Skin of body (tissue), 2 donors: ENCODE results near the gene SERPINB7. TPM values are rescaled to one million over a fixed set of nuclear protein-coding genes. Genes with fewer than 3 reads are reported as not detected.

Experiments
- DNase-seq: peaks from one replicate; lab custom pipeline; 2025; lab: John Stamatoyannopoulos, UW
- total RNA-seq: library from RNA; depleted of rRNA; stranded (reverse); fragments of >200 nt; gene quantifications from one replicate; pipeline ENCODE4 v1.2.3, GENCODE V29; 2014

SERPINB7 gene
- total RNA-seq, 1 donor from 2014 or later = 14.6 TPM

DNA sequence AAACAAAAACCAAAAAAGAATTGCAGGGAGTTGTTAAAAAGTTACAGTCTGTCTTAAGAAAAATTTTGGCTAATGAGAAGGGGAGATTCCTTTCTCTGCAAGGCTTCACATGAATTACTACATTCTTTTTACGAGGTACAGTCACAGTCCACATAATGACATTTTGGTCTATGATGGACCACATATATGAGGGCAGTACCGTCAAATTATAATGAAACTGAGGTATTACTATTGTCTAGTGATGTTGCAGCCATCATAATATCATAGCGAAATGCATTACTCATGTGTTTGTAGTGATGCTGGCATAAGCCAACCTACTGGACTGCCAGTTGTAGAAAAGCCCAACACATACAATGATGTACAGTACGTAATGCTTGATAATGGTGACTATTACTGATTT is 12.5 kb downstream of the SERPINB7 start:
- no peak for DNase-seq

DNA sequence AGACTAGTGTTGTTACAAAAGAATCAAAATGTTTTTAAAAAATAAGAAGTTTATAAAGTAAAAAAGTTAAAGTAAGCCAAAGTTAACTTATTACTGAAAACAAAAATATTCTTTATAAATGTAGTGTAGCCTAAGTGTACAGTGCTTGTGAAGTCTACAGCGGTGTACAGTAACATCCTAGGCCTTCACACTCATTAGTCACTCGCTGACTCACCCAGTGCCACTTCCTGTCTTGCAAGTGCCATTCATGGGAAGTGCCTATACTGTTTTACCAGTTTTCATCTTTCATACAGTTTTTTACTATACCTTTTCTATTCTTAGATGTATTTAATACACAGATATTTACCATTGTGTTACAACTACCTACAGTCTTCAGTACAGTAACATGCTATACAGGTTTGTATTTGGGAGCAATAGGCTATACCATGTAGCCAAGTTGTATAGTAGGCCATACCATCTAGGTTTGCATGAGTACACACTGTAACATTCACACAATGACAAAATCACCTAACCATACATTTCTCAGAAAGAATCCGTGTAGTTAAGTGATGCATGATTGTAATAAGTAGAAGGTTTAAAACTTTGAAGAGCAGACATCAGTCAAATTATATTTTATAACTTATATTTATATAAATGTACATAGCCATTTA is 13.4 kb downstream of the SERPINB7 start:
- DNase-seq = no peak

DNA sequence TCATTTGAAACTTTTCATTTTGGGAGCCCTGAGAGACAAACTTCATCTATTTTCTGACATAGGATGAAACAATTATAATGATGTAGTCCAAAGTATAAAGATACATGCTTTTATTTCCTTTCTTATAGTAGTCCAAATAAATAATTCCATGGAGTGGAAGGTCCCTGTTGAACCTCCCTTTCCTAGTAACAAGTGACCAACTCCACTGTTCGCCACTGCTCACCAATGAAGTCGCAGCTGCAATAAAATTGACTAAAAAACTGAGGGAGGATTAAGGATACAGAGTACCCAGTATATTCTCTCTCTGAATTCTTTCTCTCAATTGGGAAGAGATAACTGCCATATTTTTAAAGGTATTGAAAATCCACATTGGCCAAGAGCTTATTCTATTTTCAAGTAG is 14.1 kb downstream of the SERPINB7 start:
- DNase-seq = no peak

DNA sequence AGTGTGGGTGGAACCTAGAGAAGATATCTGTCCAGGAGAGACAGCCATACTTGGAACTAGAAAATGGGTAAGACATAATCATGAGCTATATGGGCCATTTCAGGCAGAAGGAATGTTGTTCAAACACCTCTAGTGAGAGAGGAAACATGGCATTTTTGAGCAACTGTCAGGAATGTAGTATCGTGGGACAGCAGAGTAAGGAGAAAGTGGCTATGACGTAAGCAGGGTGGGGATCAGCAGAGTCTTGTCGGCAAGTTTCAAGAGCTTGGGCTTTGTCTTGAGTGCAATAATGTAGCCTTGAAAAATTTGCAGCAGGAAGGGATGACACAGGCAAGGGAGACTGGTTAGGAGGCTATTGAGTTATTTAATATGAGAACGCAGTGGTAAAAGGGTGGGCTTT is 20.4 kb downstream of the SERPINB7 start:
- DNase-seq = no peak

DNA sequence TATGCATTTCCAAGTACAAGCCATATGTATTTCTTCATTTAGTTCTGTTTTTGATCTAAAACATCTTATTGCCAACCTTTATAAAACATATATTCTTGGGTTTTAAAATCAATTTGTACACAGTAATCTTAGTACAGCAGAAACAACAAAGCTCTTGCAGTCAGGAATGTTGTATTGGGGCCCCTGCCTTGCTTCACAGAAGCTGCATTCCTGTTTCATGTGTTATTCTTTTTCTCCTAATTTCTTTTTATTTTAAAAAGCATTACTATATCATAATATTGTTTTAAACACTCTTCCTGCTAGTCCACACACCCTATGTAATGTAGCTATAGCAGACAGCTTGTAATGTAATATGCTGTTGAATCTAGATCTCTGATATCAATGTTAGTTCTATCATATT is 24.0 kb downstream of the SERPINB7 start:
- no peak for DNase-seq

DNA sequence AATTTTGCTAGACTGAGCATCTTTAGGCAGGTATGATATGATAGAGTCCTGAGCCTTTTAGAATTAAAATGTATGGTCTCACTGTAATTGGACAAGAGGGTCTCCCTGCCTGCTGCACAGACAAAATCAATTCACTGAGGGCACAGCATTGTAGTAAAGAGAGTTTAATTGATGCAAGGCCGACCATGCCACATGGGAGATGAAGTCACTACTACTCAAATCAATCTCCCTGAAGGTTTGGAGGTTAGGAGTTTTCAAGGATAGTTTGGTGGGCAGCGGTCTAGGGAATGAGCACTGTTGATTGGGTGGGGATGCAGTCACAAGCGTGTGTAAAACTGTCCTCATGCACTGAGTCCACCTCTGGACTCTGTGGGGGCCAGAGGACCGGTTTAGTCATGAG is 26.1 kb downstream of the SERPINB7 start:
- no peak for DNase-seq

DNA sequence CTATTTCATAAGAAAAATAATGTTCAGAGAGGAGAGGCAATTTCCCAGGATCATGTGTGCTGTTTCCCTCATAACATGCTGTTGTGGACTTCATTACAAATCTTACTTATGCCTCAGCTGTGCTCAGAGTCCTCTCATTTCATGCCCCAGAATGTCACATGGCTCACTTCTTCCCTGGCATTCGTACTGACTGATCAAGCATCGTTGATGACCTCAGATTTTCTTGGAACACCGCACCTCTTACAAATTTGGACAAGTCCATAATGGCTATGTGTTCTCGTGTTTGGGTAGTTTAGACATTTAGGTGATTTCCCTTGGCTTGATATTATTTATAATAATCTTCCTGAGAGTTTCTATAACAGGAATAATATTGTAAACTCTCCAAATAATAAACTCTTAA is 32.9 kb downstream of the SERPINB7 start:
- no peak for DNase-seq

DNA sequence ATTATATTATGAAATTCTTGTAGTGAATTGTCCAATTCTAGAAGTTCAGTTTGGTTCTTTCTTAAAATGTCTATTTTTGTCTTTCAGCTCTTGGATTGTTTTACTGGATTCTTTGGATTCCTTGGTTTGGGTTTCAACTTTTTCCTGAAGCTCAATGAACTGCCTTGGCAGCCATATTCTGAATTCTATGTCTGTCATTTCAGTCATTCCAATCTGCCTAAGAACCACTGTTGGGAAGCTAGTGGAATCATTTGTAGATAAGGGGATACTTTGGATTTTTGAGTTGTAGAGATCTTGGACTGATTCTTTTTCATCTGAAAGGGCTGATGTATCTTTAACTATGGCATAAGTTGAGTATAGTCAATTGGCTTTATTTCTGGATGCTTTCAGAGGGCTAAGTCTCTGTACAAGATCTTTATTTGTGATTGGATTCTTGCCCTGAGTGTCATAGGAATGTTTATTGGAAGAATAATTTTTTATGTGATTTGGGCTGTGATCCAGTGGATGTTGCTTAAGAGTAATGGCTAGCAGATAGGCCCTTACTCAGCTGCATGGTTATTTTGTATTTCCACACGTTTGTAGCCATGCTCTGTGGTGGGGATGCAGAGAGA is 42.3 kb downstream of the SERPINB7 start:
- peak; percentile 52 for DNase-seq

DNA sequence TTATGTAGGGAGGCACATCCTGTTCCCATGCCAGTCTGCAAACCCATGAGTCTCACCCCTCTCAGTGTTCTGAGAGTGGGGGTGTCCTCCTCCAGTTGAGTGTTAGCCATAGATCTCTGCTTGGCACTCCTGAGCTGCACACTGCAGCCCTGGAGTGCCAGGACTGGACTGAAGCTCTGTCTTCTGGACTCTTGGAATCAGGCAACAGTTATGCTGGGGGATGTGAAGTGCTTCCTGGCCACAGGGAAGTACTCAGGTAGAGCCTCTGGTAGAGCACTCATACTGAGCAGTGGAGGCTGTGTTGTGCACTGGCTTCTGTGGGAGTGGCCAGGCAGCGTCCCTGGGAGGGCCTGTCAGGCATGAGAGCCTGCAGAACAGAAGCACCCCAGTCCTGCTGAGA is 43.0 kb downstream of the SERPINB7 start:
- DNase-seq = no peak

DNA sequence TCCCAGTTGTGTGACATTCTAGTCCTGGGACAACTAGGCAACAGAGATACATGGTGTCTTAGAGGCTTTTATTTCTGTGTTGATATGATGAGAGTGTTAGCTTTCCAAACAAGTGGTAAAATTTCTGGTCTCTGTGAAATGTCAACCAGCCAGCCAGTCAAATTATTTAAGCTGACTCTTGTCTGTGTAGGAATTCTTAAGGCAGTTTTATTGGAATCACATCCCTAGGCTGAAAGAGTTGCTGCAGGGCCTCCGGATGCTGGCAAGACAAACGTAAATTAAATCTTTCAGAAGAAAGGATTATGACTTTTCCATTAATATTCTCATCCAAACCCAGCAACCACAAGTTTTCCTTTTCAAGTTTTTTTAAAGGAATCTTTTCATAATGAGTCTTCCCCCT is 44.6 kb downstream of the SERPINB7 start:
- DNase-seq = no peak

DNA sequence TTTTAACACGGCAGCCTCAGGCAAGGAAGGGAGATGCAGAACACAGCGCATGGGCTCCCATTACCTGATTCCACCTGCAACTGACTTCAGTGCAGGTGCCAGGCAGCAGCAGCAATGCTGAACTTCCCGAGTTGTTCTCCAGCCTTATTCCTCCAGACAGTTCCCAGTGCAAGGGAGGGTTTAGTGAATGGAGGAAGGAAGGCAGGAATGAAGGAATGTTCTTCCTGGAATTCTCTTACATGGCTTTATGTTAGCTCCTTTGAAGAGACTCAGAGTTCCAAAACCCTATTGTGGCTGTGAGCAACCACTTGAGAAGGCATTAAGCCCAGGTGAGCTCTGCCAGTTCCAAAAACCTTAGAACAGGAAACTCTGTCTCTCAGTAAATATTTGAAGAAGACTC is 45.5 kb downstream of the SERPINB7 start:
- no peak for DNase-seq

DNA sequence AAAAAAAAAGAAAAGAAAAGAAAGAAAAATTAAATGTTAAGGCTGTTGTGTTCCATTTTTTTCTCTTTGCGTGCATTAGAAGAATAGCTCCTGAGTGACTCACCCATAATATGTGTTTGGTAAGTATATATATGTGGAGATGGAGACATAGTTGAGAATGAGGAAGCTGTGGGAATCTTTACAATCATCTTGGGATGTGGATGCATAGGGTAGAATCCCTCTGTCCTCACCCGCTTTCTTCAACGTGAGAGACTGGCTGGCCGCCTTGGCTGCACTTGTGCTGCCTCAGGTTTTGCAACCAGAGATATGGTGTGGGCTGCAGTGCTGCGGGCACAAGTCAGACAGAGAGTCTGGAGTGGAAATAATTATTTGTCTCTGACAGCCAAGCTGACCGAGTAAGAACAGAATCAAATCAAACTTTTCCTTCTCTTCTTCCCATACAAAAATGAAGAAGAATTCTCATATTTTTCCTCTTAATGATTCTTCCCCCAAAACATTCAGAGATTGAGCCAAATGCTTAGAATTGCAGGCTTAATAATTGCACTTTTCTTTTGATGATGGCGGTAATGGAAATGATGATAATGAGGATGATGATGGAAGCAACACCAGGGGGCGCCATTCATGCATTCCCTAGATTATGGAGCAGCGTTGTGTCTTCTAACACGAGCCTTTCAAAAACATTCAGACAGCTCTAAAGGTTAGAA is 48.5 kb downstream of the SERPINB7 start:
- DNase-seq = no peak

DNA sequence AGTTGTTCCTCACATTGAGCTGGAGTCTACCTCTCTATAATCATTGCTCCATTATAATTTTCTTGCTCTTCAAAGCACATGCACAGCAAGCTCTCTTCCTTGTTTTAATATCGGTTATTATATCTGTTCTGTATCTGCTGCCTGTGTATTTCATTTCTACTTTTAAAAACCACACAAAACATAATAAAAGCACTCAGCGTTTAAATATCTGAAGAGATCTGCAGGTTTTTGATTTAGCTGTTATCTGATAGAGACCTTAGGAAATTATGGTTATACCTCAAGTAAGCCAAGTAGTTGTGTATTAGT is 49.0 kb downstream of the SERPINB7 start:
- no peak for DNase-seq

DNA sequence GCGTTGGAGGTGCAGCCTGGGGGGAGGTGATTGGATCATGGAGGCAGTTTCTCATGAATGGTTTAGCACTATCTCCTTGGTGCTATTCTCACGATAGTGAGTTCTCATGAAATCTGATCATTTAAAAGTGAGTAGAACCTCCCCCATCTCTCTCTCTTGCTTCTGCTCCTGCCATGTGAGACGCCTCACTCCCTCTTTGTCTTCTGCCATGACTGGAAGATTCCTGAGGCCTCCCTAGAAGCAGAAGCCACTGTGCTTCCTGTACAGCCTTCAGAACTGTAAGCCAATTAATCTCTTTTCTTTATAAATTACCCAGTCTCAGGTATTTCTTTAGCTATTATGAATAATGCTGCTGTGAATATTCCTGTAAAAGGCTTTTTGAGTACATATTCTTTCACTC is 52.9 kb downstream of the SERPINB7 start:
- DNase-seq = no peak

DNA sequence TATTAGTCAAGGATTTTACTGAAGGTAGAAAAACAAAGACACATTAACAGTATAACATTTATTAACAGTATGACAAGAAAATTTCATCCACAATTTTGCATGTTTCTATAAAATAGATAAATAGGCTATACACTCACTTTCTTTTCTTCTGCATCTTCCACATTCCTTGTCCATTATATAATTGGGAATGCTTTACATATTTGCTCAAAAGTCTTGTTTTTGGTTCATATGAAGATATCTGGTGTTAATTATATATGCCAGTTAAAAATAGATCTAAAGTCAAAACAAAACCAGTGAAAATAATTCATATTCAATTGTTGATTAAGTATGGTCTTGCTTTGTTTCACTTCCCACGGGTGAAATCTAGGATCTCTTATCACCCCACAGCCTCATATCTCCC is 53.4 kb downstream of the SERPINB7 start:
- no peak for DNase-seq

DNA sequence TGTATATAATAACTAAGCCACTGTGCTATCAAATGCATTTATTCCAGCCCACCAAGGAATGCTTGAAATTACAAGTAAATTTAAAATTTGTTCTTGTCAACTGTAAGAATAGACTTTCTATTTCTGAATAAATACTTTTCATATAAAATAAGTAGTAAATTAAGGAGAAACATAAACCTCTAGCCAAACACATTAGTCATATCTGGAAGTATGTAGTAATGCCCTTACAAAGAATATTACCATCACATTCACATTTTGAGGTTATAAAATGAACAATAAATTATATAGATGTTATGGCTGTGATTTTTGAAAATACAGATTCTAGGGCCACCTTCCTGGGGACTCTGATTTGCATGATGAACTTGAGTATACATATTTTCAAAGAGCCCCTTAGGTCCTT is 54.7 kb downstream of the SERPINB7 start:
- DNase-seq = no peak

DNA sequence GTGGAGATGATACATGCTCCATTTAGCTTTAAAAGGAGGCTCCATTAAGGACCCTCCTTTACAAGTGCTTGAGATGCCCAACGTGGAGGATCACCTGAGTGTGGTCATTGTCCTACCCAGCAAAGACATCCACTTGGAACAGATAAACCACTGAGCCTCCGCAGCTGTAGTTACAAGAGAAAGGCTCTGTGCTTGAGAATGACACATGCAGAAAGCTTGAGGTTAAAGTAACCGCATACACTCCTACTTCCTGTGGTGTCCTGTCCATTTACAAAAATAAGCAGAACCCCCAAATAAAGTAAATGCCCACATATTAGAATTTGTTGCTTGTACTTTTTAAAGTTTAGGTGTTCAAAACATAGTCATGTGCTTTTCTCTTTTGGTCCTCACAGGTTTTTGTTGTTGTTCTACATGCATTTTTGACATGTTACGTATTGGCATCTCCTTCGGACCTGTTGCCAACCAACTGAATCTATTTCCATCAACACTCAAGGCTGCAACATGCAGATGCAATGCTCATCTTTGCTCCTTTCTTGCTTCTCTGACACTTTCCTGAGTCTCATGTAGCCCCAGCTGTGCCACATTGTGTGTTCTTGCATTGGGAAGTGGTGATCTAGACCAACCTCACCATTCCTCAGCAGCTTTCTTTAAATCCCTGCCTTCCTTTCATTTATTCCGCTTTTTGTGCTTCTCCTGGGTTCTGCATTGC is 56.0 kb downstream of the SERPINB7 start:
- no peak for DNase-seq

DNA sequence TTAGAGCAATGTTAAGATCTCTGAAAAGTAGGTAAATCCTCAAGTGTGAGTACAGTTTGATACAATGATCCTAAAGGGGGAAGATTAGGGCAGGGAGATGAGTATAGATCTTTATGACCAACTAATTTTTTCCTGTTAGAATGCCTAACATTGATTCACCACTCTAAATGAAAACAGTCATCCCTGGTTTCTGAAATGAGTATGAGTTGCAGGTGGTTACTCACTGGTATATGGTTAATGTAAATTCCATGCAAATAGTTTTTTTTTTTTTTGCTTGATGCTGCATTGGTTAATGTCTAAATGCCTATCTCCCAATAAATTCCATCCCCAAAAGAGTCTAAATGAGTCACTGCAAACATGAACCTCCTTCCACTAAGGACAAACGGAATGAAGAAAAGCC is 57.3 kb downstream of the SERPINB7 start:
- DNase-seq = no peak

DNA sequence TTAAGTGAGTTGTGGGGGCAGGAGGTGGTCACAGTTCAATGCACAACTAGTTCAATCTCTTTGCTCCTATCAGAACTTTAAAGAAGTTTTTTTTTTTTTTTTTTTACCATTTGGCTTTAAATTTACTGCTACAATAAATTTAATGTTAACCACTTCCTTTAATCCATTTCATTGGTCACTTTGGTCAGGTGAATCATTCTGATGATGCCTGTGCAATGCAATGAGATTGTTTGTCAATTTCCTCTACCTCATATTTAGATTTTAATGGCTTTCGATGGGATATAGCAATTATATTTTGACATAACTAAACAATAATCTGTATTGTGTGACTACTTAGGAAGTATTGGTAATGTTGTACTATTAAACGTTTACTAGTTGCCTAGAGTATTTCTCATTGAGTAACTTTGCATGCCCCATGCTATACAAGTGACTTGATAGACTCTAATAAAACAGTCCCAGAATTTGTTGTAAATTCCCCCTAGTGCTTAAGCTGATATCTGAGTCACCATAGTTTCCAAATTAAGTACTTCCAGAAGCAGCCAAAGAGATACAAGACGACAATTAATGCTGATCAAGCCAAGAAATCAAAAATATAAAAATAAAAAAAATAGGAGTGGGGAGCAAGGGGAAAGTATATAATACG is 59.4 kb downstream of the SERPINB7 start:
- no peak for DNase-seq

DNA sequence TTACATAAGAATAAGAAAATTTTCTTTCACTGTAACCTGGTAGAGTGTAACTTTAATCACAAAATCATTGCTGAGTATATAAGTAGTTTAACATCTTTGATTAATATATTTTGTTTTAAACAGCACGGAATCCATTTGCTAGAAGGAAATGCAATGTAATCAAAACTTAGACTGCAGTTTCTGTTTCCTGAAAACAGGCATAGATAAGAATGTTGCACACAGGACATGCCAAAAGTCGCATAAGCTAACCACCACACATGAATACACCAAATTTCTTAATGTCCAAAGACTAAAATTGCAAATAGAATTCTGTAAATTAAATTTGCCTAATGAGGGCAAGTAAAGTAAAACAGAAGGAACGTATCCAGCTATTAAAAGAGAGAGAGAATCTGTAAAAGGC is 61.2 kb downstream of the SERPINB7 start:
- DNase-seq = no peak

DNA sequence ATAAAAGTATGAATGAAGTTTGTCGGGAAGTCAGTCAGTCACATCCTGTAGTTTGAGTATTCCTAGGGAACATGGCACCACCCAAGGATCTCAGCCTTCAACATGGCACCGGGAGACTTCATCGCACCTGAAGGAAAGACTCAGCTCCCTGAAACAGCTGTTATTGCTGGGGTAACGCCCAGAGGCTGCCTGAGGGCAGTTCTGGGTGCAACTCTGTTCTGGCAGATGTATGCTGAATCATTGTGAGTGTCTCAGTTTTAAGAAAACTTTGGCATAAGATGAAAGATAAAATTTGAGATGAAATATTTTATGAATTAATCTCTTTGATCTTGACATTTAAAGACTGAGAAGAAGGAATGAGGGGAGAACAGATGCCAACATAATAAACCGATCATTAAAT is 62.4 kb downstream of the SERPINB7 start:
- DNase-seq = no peak

DNA sequence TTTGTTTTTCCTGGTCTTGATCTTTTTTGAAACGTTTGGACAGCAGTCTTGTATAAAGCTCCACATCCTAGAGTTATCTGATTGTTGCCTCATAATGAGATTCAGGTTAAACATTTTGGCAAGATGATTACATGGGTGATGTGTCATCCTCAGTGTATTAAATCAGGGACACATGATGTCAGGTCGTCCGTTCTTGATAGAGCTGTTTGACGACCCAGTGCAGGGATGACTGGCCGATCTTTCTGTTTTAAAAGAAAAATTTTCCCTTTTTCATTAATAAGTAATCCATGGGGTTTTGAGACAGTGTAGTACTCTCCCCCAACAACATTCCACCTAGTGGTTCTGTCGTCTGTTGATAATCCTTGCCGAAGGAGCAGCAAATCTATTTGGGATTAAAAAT is 67.8 kb downstream of the SERPINB7 start:
- no peak for DNase-seq
